GM18505 (cell line): Measurements from ENCODE around the gene ARHGAP9.
"Not testable (repeated sequence)": the region's sequence is repeated elsewhere in the genome, so short reads cannot be mapped to it uniquely, and the experiment has no call there.

Experiments
- ATAC-seq: cut with Tn5 transposase; IDR thresholded peaks from one replicate; pipeline ENCODE4 v1.9.1; 2021; ENCODE audit not compliant: unreplicated experiment
- POLR2A ChIP-seq: IDR thresholded peaks from 4 replicates; pipeline ENCODE4 v1.6.1; 2011; ENCODE audit warnings: borderline replicate concordance; ENCODE audit not compliant: insufficient read depth, insufficient read length; ENCODE audit errors: extremely low read depth

ARHGAP9 gene

DNA sequence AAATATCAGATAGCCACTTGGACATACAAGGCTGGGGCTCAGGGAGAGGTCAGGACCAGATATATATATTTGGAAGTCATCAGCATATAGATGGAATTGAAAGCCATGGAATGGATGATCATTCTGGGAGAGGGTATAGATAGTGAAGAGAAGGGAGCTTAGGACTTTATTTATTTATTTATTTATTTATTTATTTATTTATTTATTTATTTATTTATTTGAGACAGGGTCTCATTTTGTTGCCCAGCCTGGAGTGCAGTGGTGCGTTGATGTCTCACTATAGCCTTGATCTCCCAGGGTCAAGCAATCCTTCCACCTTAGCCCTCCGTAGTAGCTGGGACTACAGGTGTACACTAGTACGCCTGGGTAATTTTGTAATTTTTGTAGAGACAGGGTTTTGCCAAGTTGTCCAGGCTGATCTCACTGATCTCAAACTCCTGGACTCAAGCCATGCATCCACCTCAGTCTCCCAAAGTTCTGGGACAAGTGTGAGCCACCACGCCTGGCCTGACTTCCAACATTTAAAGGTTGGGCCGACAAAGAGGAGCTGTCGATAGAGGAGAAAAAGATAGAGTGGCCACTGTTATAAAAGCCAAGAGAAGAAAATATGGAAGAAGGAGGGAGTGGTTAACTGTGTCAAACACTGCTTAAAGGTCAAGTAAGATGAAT lies 33.2 kb downstream of the ARHGAP9 start:
- no peak for ATAC-seq
- TF ChIP-seq POLR2A, result no peak

DNA sequence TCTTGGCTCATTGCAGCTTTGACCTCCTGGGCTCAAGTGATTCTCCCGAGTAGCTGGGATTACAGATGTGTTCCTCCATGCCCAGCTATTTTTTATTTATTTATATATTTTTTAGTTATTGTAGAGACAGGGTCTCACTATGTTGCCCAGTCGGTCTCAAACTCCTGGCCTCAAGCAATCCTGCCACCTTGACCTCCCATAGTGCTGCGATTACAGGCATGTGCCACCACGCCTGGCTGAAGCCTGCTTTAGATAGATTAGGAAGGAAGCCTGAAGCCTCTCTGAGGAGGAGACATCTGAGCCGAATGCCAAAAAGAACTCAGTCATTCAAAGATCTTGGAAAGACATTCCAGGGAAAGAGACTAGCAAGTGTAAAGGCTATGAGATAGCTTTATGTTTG lies 34.9 kb downstream of the ARHGAP9 start:
- no peak for TF ChIP-seq POLR2A
- no peak for ATAC-seq

DNA sequence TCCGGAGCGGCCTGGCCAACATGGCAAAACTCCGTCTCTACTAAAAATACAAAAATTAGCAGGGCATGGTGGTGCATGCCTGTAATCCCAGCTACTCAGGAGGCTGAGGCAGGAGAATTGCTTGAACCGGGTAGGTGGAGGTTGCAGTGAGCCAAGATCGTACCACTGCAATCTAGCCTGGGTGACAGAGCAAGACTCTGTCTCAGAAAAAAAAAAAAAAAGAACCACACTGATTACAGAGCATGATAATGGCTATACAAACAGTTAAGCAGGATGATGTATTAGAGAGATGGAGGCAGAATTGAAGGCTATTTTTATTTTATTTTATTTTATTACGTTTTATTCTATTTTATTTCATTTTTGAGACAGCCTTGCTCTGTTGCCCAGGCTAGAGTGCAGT lies 35.3 kb downstream of the ARHGAP9 start:
- not testable (repeated sequence) for ATAC-seq

DNA sequence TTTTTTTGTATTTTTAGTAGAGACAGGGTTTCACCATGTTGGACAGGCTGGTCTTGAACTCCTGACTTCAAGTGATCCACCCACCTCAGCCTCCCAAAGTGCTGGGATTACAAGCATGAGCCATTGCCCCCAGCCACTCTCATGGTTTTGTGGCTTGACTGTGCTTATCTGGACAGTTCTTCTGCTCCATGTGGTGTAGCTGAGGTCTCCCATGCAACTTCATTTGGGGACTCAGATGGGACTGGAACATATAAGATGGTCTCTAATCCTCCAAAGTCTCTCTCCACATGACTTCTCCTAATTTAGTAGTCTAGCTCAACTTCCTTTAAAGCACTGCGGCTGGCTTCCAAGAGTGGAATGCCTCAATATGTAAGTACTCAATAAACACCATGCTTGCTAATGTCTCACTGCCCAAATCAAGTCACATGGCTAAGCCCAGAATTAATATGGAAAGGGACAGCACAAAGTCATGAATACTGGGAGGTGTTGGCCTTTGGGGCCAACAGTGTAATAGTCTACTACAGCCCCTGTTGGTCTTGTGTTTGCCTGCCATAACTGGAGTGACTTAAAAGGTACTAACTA lies 37.7 kb downstream of the ARHGAP9 start:
- no peak for TF ChIP-seq POLR2A
- ATAC-seq, result no peak

DNA sequence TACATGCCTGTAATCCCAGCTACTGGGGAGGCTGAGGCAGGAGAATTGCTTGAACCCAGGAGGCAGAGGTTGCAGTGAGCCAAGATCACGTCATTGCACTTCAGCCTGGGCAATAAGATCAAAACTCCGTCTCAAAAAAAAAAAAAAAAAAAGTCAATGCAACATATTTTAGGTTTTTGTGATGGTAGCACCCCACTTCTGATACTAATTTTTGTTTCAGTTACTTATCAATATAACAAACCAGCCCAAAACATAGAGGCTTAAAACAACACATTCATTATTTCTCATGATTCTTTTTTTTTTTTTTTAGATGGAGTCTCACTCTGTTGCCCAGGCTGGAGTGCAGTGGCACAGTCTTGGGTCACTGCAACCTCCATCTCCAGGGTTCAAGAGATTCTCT lies 38.3 kb downstream of the ARHGAP9 start:
- not testable (repeated sequence) for ATAC-seq

DNA sequence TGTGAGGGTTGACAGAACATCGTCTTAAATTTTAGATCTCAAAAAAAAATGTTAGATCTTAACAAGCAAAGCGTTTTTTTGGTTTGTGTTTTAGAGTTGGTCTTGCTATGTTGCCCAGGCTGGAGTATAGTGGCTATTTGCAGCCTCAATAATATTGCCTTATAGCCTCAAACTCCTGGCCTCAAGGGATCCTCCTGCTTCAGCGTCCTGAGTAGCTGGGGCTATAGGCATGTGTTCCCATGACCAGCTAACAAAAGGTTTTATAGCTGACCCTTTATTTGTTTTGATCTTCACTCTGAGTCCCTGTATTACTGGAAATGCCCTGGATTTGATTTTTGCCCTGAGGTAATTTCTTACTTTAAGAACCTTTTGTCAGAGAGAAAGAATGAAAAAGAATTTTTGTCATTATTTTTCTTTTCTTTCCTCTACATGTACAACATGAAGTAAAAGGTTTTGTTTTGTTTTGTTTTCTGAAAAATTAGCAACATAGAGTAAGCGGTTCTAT lies 39.9 kb downstream of the ARHGAP9 start:
- TF ChIP-seq POLR2A, result no peak
- ATAC-seq, result no peak

DNA sequence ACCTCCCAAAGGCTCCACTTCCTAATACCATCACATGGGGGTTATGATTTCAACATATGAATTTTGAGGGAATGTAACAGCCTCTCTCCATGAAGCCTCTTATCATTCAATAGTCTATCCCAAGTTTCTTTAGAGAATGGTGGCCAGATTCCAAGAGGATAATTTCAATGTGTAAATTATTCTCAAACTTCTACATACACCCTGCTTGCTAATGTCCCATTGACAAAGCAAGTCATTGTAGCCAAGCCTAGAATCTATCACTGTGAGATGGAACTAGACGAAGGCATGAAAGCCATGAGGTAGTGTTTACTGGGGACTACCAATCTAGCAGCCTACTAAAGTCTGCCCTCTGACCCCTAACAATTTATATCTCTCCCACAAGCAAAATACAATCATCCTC lies 41.3 kb downstream of the ARHGAP9 start:
- TF ChIP-seq POLR2A, result no peak

DNA sequence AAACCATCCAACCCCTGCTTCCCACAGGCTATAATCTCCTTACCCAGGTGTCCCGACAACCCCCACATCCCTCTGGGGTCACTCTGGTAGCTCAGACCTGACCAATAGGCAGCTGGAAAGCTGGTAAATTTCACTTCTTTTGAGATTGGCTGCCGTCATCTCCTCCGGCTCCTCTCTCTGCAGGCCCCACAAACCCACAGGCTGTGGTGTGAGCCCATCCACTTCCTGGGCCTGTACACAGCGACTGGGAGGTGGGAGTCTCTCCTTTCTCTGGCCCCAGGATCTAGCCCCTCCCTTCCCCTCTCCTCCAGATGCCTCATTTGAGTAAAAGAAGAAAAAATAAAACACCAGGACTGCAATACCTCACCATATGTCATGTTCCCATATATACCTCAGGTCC lies 44.4 kb downstream of the ARHGAP9 start:
- TF ChIP-seq POLR2A, result no peak
- ATAC-seq, result no peak

More for the DNA sequence above, 41.3 kb downstream of the ARHGAP9 start:
- ATAC-seq, result no peak

DNA sequence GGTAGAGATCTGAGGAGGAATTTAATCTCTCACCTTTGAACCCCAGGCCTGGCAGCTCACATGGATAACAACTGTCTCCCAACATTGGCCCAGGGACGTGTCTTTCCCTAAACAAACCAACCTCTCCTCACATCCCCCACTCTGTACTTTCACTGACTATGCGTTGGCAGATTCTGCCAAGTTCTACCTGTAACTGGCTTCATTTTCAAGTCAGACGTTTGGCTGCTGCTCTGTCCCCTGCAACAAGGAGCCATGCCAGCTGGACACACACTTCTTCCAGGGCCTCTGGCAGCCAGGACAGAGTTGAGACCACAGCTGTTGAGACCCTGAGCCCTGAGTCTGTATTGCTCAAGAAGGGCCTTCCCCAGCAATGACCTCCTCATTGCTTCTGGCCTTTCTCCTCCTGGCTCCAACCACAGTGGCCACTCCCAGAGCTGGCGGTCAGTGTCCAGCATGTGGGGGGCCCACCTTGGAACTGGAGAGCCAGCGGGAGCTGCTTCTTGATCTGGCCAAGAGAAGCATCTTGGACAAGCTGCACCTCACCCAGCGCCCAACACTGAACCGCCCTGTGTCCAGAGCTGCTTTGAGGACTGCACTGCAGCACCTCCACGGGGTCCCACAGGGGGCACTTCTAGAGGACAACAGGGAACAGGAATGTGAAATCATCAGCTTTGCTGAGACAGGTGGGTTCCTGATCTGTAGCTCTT lies 45.0 kb downstream of the ARHGAP9 start, which contains the start of gene INHBC:
Gene INHBC (plus strand): TSS at position 268 of the 707 bp plus-strand sequence. CDS start 103 bp downstream, at position 371.
- TF ChIP-seq POLR2A, result no peak
- ATAC-seq, result no peak

DNA sequence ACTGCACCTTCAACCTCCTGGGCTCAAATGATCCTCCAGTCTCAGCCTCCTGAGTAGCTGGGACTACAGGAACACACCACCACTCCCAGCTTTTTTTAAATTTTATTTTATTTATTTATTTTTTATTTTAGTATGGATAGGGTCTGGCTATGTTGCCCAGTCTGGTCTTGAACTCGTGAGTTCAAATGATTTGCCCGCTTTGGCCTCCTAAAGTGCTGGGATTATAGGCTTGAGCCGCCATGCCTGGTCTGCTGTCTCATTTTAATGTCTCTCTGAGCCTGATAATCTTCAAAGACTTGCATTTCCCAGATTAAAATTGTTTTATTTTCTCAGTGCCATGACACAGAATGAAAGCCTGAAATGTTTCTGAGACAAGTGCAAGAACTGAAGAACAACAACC lies 46.3 kb downstream of the ARHGAP9 start:
- no peak for TF ChIP-seq POLR2A
- no peak for ATAC-seq

DNA sequence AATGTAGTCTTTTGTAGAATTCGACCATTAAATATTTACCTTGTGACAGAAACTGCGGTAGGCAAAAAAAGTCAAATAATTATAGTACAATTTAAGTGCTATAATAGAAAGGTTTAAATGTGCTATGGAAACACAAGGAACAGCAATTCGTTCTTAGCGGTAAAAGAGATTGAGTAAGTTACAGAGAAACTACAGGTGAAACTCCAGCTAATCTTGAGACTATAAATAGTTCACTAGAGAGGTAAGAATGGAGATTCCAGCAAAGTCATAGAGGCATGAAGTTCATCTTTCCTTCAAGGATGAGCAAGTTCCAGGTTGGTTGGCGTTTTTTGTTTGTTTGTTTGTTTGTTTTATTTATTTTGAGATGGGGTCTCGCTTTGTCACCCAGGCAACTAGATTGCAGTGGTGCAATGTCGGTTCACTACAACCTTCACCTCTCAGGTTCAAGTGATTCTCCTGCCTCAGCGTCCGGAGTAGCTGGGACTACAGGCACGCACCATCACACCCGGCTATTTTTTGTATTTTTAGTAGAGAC lies 47.9 kb downstream of the ARHGAP9 start:
- TF ChIP-seq POLR2A, result no peak
- ATAC-seq, result no peak

DNA sequence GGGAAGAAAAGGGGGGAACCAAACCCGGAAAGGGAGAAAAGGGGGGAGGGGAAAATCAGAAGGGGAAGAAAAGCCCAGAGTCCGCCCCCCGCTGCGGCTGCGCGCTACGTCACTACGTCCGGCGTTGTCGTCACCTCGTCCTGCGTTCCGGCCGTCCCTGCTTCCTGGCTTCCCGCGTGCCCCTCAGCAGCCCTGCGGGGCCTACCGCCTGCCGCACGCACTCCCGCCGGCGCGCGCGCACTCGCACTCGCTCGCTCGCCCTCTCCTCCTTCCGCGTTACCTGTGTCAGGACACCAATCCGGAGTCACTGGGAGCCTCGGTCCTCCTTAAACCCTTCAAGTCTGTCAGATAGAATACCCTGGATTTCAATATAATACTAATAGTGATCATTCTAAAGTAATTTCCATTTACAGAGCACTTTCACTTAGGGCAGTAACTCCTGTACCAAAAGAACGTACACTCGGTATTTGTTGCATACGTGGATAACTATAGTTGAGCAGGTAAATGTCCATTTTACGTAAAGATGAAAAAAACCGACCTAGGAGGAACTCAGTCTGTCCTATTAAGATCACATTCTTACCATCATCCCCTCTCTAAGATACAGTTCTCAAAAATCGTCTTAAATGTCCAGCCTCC lies 48.6 kb downstream of the ARHGAP9 start, which contains the start of gene R3HDM2:
Gene R3HDM2 (minus strand): TSS at position 113 of the 636 bp plus-strand sequence. CDS start 120,615 bp downstream, outside the sequence.
- peak; percentile 97 for TF ChIP-seq POLR2A
- peak; percentile 92 for ATAC-seq

DNA sequence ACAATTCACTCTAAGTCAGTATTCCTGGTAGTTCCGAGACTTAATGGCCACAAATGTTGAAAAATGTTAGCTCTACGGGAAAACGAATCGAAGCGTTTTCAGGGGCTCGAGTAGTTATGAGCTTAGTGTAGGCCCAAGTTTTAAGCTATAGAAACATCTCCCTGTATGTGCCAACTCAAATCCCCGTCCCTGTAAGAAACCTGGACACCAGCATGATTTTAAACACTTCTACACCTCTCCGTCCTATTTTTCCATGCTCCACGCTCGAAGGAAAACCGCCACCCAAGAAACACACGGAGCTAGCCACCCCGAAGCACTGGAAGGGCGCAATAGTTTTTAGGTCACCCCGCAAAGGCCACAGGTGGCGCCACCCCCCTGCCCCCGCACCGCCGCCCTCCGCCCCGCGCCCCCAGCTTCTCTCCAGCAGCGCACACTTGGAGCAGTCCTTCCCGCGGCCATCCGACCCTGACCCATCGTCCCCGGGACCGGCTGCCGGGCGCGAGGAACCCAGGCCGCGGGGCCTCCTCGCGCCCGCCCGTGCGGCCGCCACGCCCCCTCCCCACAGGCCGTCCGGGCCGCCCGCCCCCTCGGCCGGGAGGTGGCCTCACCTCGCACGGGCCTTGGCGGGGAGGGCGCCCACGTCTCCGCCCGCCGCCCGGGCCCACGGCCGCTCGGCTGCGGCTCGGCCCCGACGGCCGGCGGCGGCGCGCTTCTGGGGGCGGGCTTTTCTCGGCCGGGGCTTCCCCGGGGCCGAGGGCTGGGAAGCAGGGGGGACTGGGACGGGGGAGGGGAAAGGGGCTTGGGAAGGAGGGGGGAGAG lies 49.3 kb downstream of the ARHGAP9 start:
- ATAC-seq, result peak; percentile 44

More for the DNA sequence above, 49.3 kb downstream of the ARHGAP9 start:
- no peak for TF ChIP-seq POLR2A
